ENCODE results near the gene RALGAPB.

Gene RALGAPB

GRCh38 chr20:38609815-38610214, 137.2 kb downstream of the RALGAPB start:
- no peak for DNase-seq (ENCODE audit: low read depth)
- no peak for TF ChIP-seq CTCF (IDR thresholded peaks at IDR 0.05; ENCODE audit: low read depth, low read length, missing control alignments)
- no peak overlapping the region for H3K4me3 ChIP-seq (ENCODE audit: low read depth, low read length)

GRCh38 chr20:38610521-38610920, 137.9 kb downstream of the RALGAPB start:
- H3K4me3 ChIP-seq (ENCODE audit: low read depth, low read length) = no peak overlapping the region
- no peak for TF ChIP-seq CTCF (IDR thresholded peaks at IDR 0.05; ENCODE audit: low read depth, low read length, missing control alignments)
- no peak for DNase-seq (ENCODE audit: low read depth)

- TF ChIP-seq CTCF (IDR thresholded peaks at IDR 0.05; ENCODE audit: low read depth, low read length, missing control alignments) = no peak
- H3K4me3 ChIP-seq (ENCODE audit: low read depth, low read length) = no peak overlapping the region
- DNase-seq (ENCODE audit: low read depth) = no peak
Observed at GRCh38 chr20:38612751-38613515, 140.3 kb downstream of the RALGAPB start.

GRCh38 chr20:38615283-38615682, 142.6 kb downstream of the RALGAPB start:
- no peak for TF ChIP-seq CTCF (IDR thresholded peaks at IDR 0.05; ENCODE audit: low read depth, low read length, missing control alignments)
- H3K4me3 ChIP-seq (ENCODE audit: low read depth, low read length) = no peak overlapping the region
- DNase-seq (ENCODE audit: low read depth) = no peak

- TF ChIP-seq CTCF (IDR thresholded peaks at IDR 0.05; ENCODE audit: low read depth, low read length, missing control alignments) = no peak
- no peak for DNase-seq (ENCODE audit: low read depth)
- no peak overlapping the region for H3K4me3 ChIP-seq (ENCODE audit: low read depth, low read length)
Observed at GRCh38 chr20:38616457-38616856, 143.8 kb downstream of the RALGAPB start.

GRCh38 chr20:38617011-38617829, 144.6 kb downstream of the RALGAPB start:
- no peak for DNase-seq (ENCODE audit: low read depth)
- H3K4me3 ChIP-seq (ENCODE audit: low read depth, low read length) = no peak overlapping the region
- no peak for TF ChIP-seq CTCF (IDR thresholded peaks at IDR 0.05; ENCODE audit: low read depth, low read length, missing control alignments)
